ENCODE measurements around the gene ATP13A5. TPM values are rescaled to one million over a fixed set of nuclear protein-coding genes. Genes with fewer than 3 reads are reported as not detected.

Gene ATP13A5
- total RNA-seq, 1 donor from 2014 or later = not detected

DNA sequence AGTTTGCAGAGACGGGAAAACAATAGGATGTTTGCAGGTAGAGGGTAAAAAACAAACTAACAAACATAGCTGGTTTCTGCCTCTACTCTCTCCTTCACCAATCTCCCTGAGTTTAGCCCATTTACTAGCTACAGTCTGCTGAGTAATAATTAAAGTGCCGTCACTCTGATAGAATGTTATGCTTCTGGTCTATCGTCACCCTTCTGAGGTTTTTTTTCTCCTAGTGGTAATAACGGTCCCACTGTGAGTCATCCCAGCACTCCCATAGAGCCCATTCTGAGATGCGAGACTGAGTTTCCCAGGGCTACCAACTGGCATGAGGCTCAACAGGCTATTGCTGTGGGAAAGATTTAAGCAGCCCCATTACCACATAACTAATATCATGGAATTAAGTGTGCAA lies 81.1 kb downstream of the ATP13A5 start:
- H3K9me3 Mint-ChIP-seq (ENCODE audit: low read depth) = peaks cover 16% of the 10 kb centered on the region
- no peak overlapping the region for H3K4me3 Mint-ChIP-seq (ENCODE audit: unreplicated experiment)
- H3K27ac Mint-ChIP-seq (ENCODE audit: unreplicated experiment) = no peak overlapping the region
- no peaks in the 10 kb centered on the region for H3K4me1 Mint-ChIP-seq (ENCODE audit: low read depth)
- no peak for DNase-seq (ENCODE audit: low spot score)
- no peaks in the 10 kb centered on the region for H3K27me3 Mint-ChIP-seq (ENCODE audit: low read depth)
- no peak for TF ChIP-seq CTCF (IDR thresholded peaks at IDR 0.05)
- H3K36me3 Mint-ChIP-seq (ENCODE audit: low read depth) = no peaks in the 10 kb centered on the region

DNA sequence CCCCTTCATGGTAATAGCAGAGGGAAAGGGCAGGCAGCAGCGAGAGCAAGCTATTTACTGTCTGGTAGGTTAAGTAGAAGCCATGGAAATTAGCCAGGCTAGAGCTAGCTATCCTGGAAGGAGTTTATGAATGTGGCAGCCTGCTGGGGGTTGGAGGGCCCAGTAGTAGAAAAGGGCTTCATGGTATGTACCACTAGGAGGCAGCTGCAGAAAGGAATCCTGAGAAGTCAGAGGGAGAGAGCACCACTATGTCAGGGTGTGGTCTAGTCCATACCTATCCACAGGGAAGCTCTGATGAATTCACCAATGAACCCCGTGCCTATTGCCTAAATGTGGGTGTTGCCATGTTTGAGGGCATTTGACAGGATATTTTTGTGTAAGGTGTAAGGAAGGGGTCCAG lies 82.6 kb downstream of the ATP13A5 start:
- no peaks in the 10 kb centered on the region for H3K27me3 Mint-ChIP-seq (ENCODE audit: low read depth)
- H3K4me1 Mint-ChIP-seq (ENCODE audit: low read depth) = no peaks in the 10 kb centered on the region
- peaks cover 16% of the 10 kb centered on the region for H3K9me3 Mint-ChIP-seq (ENCODE audit: low read depth)
- no peaks in the 10 kb centered on the region for H3K36me3 Mint-ChIP-seq (ENCODE audit: low read depth)
- H3K4me3 Mint-ChIP-seq (ENCODE audit: unreplicated experiment) = no peak overlapping the region
- no peak overlapping the region for H3K27ac Mint-ChIP-seq (ENCODE audit: unreplicated experiment)
- no peak for TF ChIP-seq CTCF (IDR thresholded peaks at IDR 0.05)
- DNase-seq (ENCODE audit: low spot score) = no peak

GRCh38 chr3:193292386-193292785 lies 86.2 kb downstream of the ATP13A5 start:
- Mint-ChIP-seq H3K4me3 (ENCODE audit: unreplicated experiment) (no peak overlapping the region), H3K27ac (ENCODE audit: unreplicated experiment) (no peak overlapping the region), H3K36me3 (ENCODE audit: low read depth) (peaks cover 2% of the 10 kb centered on the region), H3K9me3 (ENCODE audit: low read depth) (peaks cover 19% of the 10 kb centered on the region), H3K4me1 (ENCODE audit: low read depth) (no peaks in the 10 kb centered on the region), H3K27me3 (ENCODE audit: low read depth) (no peaks in the 10 kb centered on the region)
- no peak for DNase-seq (ENCODE audit: low spot score)
- TF ChIP-seq CTCF (IDR thresholded peaks at IDR 0.05) = no peak

- H3K36me3 Mint-ChIP-seq (ENCODE audit: low read depth) = no peaks in the 10 kb centered on the region
- no peaks in the 10 kb centered on the region for H3K9me3 Mint-ChIP-seq (ENCODE audit: low read depth)
- no peaks in the 10 kb centered on the region for H3K4me1 Mint-ChIP-seq (ENCODE audit: low read depth)
- H3K27me3 Mint-ChIP-seq (ENCODE audit: low read depth) = no peaks in the 10 kb centered on the region
- H3K4me3 Mint-ChIP-seq (ENCODE audit: unreplicated experiment) = no peak overlapping the region
- no peak for DNase-seq (ENCODE audit: low spot score)
- H3K27ac Mint-ChIP-seq (ENCODE audit: unreplicated experiment) = no peak overlapping the region
- TF ChIP-seq CTCF (IDR thresholded peaks at IDR 0.05) = no peak
Measured at GRCh38 chr3:193271101-193271840, 107.3 kb downstream of the ATP13A5 start.

DNA sequence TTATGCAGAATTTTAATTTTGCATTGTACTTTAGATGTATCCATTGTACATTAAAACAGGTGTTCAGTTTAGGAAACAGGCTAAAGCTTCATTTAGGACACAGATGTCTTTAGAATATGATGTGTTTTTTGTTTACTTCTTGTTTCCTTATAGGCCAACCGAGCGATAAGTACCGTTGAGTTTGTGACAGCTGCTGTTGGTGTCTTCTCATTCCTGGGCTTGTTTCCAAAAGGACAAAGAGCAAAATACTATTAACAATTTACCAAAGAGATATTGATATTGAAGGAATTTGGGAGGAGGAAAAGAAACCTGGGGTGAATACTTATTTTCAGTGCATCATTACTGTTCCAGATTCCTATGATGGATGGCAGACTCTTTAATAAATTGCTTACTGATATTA lies 108.1 kb downstream of the ATP13A5 start:
- H3K27ac Mint-ChIP-seq (ENCODE audit: unreplicated experiment) = no peak overlapping the region
- no peak overlapping the region for H3K4me3 Mint-ChIP-seq (ENCODE audit: unreplicated experiment)
- DNase-seq (ENCODE audit: low spot score) = no peak
- no peaks in the 10 kb centered on the region for H3K27me3 Mint-ChIP-seq (ENCODE audit: low read depth)
- no peaks in the 10 kb centered on the region for H3K9me3 Mint-ChIP-seq (ENCODE audit: low read depth)
- no peaks in the 10 kb centered on the region for H3K4me1 Mint-ChIP-seq (ENCODE audit: low read depth)
- no peak for TF ChIP-seq CTCF (IDR thresholded peaks at IDR 0.05)
- no peaks in the 10 kb centered on the region for H3K36me3 Mint-ChIP-seq (ENCODE audit: low read depth)

Measured in chondrocyte (in vitro differentiated cells).